Left lobe of liver (tissue), 2 donors: ENCODE data around the gene PLCXD1. TPM values are rescaled to one million over a fixed set of nuclear protein-coding genes. Genes with fewer than 3 reads are reported as not detected.
"Not testable (repeated sequence)": the region's sequence is repeated elsewhere in the genome, so short reads cannot be mapped to it uniquely, and the experiment has no call there.

Experiments used
- ATAC-seq: fragments of 200-7000 bp; cut with Tn5 transposase; one replicate; pipeline ENCODE4 v1.9.1; 2020; ENCODE audit warnings: mild to moderate bottlenecking, moderate library complexity
- DNase-seq: peaks from one replicate; pipeline ENCODE4 v3.0.0-alpha.2; 2020; ENCODE audit warnings: low spot score
- total RNA-seq: library from RNA; stranded (reverse); gene quantifications from one replicate; pipeline ENCODE4 v1.2.1, GENCODE V29; 2021
- donor health status: DM: no; HTN: no; CAD: no; lungs with moderate emphysema.
- donor health status: DM: no; HTN: yes; CAD: no.

PLCXD1 gene
- 11.4 TPM for total RNA-seq

- ATAC-seq, result no peak
- no peak for DNase-seq
These were observed at the start of gene PLCXD1 for GRCh38 chrX:281166-281999. PLCXD1 (plus strand) TSS chrX:281381; CDS start chrX:284188, 2,807 bp downstream.

- DNase-seq, result not testable (repeated sequence)
- ATAC-seq, result peak; percentile 90
These were observed 49.4 kb upstream of the PLCXD1 start for GRCh38 chrX:231637-232277.

GRCh38 chrX:232278-232655 lies 48.9 kb upstream of the PLCXD1 start:
- peak; percentile 39 for ATAC-seq

GRCh38 chrX:236201-236600 lies 45.0 kb upstream of the PLCXD1 start:
- not testable (repeated sequence) for ATAC-seq, DNase-seq

More at GRCh38 chrX:232278-232655, 48.9 kb upstream of the PLCXD1 start:
- DNase-seq, result not testable (repeated sequence)

DNA sequence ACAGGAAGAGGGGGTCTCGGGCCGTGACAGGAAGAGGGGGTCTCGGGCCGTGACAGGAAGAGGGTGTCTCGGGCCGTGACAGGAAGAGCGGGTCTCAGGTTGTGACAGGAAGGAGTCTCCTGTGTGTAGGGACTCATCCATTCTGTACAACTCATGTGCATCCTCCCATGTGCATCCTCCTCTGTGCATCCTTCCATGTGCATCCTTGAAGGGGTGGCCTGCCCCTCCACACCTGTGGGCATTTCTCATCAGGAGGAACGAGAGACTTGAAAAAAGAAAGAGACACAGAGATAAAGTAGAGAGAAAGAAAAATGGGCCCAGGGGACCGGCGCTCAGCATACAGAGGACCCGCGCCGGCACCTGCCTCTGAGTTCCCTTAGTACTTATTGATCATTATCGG lies 30.2 kb upstream of the PLCXD1 start:
- no peak for ATAC-seq
- DNase-seq, result no peak

- not testable (repeated sequence) for DNase-seq, ATAC-seq
These were observed 29.6 kb upstream of the PLCXD1 start for GRCh38 chrX:251396-252243.

DNA sequence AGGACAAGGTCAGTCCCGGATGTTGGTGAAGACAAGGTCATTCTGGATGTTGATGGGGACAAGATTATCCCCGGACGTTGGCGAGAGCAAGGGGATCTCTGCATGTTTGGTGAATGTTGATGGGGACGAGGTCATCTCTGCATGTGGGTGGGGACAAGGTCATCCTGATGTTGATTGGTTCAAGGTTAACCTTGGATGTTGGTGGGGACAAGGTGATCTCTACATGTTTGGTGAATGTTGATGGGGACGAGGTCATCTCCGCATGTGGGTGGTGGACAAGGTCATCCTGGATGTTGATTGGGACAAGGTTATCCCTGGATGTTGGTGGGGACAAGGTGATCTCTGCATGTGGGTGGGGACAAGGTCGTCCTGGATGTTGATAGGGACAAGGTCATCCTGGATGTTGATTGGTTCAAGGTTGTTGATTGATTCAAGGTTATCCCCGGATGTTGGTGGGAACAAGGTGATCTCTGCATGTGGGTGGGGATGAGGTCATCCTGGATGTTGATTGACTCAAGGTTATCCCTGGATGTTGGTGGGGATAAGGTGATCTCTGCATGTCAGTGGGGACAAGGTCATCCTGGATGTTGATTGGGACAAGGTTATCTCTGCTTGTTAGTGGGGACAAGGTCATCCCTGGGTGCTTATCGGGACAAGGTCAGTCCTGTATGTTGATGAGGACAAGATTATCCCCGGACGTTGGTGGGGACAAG lies 28.8 kb upstream of the PLCXD1 start:
- ATAC-seq, result no peak
- no peak for DNase-seq

GRCh38 chrX:252957-253291 lies 28.3 kb upstream of the PLCXD1 start:
- no peak for DNase-seq

GRCh38 chrX:253451-254297 lies 27.5 kb upstream of the PLCXD1 start:
- no peak for DNase-seq
- no peak for ATAC-seq

More at GRCh38 chrX:252957-253291, 28.3 kb upstream of the PLCXD1 start:
- no peak for ATAC-seq

DNA sequence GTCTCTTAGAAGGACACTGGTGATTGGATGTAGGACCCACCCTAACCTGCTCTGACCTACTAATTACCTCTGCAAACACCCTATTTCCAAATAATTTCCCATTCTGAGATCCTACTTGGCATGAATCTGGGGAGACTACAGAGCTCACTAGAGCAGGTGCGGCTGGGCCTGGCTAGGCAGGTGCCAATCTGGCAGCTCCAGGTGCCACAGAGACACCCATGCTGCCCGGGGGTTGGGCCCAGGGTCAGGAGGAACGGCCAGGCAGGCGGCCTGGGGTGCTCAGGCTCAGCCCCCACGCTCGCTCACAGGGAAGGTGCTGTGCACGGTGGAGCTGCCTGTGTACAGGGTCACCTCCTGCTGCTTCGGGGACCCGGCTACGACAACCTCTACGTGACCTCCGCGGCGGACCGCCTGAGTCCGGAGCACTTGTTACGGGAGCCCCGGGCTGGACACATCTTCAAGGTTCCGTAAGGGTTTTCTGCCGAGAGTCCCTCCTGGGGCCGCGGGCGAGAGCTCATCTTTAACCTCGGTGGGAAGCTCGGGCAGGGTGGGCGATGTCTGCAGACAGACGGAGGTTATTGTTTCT lies 26.5 kb upstream of the PLCXD1 start:
- ATAC-seq (no peak), DNase-seq (no peak)

- no peak for DNase-seq
- ATAC-seq, result no peak
These were observed 25.3 kb upstream of the PLCXD1 start for GRCh38 chrX:255923-256331.

GRCh38 chrX:257054-257453 lies 24.1 kb upstream of the PLCXD1 start:
- ATAC-seq, DNase-seq: not testable (repeated sequence)

DNA sequence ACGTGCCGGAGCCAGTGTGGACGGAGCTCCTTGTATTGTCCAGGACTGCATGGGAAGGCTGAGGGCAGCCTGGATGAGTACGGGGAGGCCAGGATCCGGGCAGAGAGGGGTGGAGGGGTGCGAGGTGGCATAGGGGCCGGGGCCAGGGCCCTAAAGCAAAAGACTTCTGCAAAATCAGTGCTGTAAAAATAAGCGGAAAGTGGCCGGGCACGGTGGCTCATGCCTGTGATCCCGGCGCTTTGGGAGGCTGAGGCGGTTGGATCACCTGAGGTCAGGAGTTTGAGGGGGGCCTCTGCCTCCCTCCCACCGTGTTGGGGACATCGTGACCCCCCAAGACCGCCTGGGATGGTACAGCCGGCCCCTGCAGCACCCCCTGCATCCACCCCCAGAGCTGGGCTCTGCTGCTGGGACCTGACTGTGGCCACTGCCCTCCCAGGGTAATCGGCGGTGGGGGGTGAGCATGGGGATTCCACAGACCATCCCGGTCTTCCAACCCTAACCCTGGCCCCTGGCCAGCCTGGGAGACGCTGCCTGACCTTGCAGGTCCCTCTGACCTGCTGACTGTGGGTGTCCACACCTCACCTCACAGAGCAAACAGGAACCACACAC lies 23.4 kb upstream of the PLCXD1 start:
- ATAC-seq (no peak), DNase-seq (peak; percentile 43)

DNA sequence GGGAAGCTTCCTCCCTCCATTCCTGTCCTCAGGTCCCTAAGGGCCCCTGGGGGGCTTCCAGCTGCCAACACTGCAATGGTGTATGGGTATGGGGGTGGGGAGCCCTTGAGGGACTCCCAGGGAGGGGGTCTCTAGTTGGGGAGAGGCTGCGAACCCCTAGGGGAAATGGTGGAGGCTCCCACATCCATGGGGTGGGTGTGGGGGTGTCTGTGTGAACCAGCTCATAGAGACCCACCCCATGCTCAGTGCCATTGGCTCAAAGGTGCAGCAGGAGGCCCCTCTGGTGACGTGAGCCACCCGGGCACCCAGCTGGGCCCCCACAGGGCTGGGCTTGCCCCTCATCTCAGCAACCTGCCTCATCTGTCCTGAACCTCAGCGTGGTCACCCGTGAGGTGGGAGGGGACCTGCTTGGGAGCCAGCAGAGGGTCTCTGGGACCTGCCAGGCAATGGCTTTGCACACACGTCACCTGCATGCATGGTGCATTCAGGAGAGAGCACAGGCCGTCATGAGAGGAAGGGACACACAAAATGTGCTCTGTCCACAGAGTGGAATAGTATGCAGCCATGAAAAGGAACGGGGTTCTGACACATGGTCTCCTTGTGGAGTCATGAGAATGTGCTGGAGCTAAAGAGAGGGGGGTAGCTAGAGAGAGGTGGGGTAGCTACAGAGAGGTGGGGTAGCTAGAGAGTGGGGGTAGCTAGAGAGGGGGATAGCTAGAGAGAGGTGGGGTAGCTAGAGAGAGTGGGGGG lies 22.7 kb upstream of the PLCXD1 start:
- DNase-seq (peak; percentile 35), ATAC-seq (no peak)

DNA sequence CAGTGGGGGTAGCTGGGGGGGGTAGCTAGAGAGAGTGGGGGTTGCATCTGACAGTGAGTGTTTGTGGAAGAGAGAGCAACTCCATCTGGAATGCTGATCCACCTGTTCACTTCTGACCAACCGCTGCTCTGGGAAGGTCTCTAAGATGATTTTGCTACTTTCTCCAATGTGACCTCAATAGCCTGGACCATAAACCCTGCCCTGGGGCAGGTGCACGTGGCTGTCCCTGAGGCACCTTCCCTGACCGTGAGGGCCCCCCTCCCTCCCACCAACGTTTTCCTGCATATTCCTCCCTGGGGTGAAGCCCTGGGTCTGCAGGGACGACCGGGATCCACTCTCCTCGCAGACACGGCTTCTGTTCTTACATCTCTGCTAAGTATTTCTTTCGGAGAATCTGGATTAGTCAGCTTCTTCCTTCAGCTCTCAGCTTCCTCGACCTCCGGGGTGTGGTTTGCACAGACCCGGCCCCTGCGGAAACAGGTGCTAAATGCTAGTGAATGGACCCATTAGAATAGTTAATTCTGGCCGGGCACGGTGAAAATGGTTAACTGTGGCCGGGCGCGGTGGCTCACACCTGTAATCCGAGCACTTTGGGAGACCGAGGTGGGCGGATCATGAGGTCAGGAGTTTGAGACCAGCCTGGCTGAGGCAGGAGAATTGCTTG lies 21.4 kb upstream of the PLCXD1 start:
- DNase-seq, result peak; percentile 36
- ATAC-seq, result no peak

GRCh38 chrX:261167-261918 lies 19.8 kb upstream of the PLCXD1 start:
- DNase-seq, result peak; percentile 44
- ATAC-seq, result no peak

GRCh38 chrX:261919-262352 lies 19.2 kb upstream of the PLCXD1 start:
- DNase-seq (peak; percentile 43), ATAC-seq (peak; percentile 13)
